Mucosa of stomach (tissue), 1 donor: ENCODE data around the gene AQP12B.

Experiments used
- H3K27me3 ChIP-seq: one replicate; pipeline ENCODE4 v1.7.0; 2013; ENCODE audit warnings: mild to moderate bottlenecking, low read length; ENCODE audit not compliant: control insufficient read depth, insufficient read depth
- H3K36me3 ChIP-seq: one replicate; pipeline ENCODE4 v1.7.0; 2013; ENCODE audit warnings: low read length; ENCODE audit not compliant: control insufficient read depth, insufficient read depth
- H3K4me1 ChIP-seq: one replicate; pipeline ENCODE4 v1.7.0; 2013; ENCODE audit warnings: mild to moderate bottlenecking, low read length; ENCODE audit not compliant: control insufficient read depth, insufficient read depth
- H3K4me3 ChIP-seq: one replicate; pipeline ENCODE4 v1.7.0; 2013; ENCODE audit warnings: low read length
- H3K9ac ChIP-seq: one replicate; pipeline ENCODE4 v1.7.0; 2013; ENCODE audit warnings: mild to moderate bottlenecking, low read length, moderate library complexity
- H3K9me3 ChIP-seq: one replicate; pipeline ENCODE4 v1.7.0; 2013; ENCODE audit warnings: mild to moderate bottlenecking, low read length, moderate library complexity; ENCODE audit not compliant: control insufficient read depth
- donor health status: Pancreatic carcinoma.

AQP12B gene

GRCh38 chr2:240723851-240724250 lies 41.2 kb upstream of the AQP12B start:
- H3K36me3 ChIP-seq: no peaks in the 10 kb centered on the region
- no peak overlapping the region for H3K4me3 ChIP-seq
- no peaks in the 10 kb centered on the region for H3K4me1 ChIP-seq
- no peak overlapping the region for H3K9ac ChIP-seq
- H3K9me3 ChIP-seq: no peaks in the 10 kb centered on the region
- no peaks in the 10 kb centered on the region for H3K27me3 ChIP-seq

- Histone ChIP-seq H3K36me3 (no peaks in the 10 kb centered on the region), H3K27me3 (no peaks in the 10 kb centered on the region), H3K4me3 (no peak overlapping the region), H3K4me1 (no peaks in the 10 kb centered on the region), H3K9me3 (no peaks in the 10 kb centered on the region), H3K9ac (no peak overlapping the region)
Measured at GRCh38 chr2:240722796-240723735, 40.4 kb upstream of the AQP12B start.

- Histone ChIP-seq H3K9ac (no peak overlapping the region), H3K9me3 (no peaks in the 10 kb centered on the region), H3K4me3 (no peak overlapping the region), H3K27me3 (peaks cover 3% of the 10 kb centered on the region), H3K36me3 (no peaks in the 10 kb centered on the region), H3K4me1 (no peaks in the 10 kb centered on the region)
Measured at GRCh38 chr2:240722376-240722775, 39.7 kb upstream of the AQP12B start.

- Histone ChIP-seq H3K9me3 (no peaks in the 10 kb centered on the region), H3K4me1 (no peaks in the 10 kb centered on the region), H3K27me3 (peaks cover 3% of the 10 kb centered on the region), H3K9ac (no peak overlapping the region), H3K36me3 (no peaks in the 10 kb centered on the region), H3K4me3 (no peak overlapping the region)
Measured at GRCh38 chr2:240721596-240722180, 39.0 kb upstream of the AQP12B start.

- H3K9ac ChIP-seq: no peak overlapping the region
- H3K4me1 ChIP-seq: no peaks in the 10 kb centered on the region
- H3K4me3 ChIP-seq: no peak overlapping the region
- no peaks in the 10 kb centered on the region for H3K36me3 ChIP-seq
- H3K27me3 ChIP-seq: peaks cover 3% of the 10 kb centered on the region
- no peaks in the 10 kb centered on the region for H3K9me3 ChIP-seq
Measured at GRCh38 chr2:240720686-240721595, 38.3 kb upstream of the AQP12B start.

DNA sequence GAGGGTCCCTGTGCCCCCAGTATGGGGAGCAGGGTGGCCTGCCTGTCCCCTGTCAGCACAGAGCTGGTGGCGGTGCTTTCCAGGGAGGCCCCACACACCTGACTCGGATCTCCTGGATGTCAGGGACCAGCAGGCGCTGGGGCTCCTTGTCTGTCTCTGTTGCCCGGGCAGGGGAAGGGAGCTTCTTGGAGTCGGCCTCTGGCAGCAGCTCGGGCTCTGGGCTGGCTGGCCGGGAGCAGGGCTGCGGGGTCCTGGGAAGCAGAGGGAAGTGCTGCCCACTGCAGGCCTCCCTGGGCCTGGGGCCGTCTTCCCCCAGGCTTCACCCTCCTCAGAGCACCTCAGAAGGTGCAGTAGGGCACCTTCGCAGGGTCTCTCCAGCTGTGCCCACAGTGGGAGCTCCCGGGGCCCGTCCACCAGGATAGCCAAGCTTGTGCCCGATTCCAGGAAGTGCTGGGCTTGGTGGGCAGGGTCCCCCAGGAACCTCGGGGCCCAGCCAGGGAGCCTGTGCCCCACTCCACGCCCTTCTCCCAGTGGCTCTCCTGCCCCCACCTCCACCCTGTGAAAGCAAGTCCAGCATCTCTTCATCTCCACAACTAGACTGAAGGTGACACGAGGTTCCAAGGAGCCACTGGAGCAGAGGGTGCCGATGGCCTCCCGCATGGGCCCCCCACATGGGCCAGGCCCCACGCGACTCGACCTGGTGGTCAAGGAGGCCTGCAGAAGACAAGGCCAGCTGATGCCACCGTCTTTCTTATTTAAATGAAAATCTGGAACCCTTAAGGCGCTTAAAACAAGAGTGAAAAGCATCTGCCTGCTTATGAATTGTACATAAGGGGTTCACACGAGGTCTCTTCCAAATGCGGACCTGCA lies 37.2 kb upstream of the AQP12B start:
- H3K9me3 ChIP-seq: no peaks in the 10 kb centered on the region
- H3K9ac ChIP-seq: no peak overlapping the region
- H3K4me1 ChIP-seq: no peaks in the 10 kb centered on the region
- no peak overlapping the region for H3K4me3 ChIP-seq
- H3K36me3 ChIP-seq: no peaks in the 10 kb centered on the region
- peaks cover 6% of the 10 kb centered on the region for H3K27me3 ChIP-seq

- Histone ChIP-seq H3K4me3 (no peak overlapping the region), H3K36me3 (no peaks in the 10 kb centered on the region), H3K9ac (no peak overlapping the region), H3K27me3 (peaks cover 6% of the 10 kb centered on the region), H3K9me3 (no peaks in the 10 kb centered on the region), H3K4me1 (no peaks in the 10 kb centered on the region)
Measured at GRCh38 chr2:240718896-240719490, 36.3 kb upstream of the AQP12B start.

- Histone ChIP-seq H3K4me1 (no peaks in the 10 kb centered on the region), H3K27me3 (peaks cover 6% of the 10 kb centered on the region), H3K9me3 (no peaks in the 10 kb centered on the region), H3K4me3 (no peak overlapping the region), H3K9ac (no peak overlapping the region), H3K36me3 (no peaks in the 10 kb centered on the region)
Measured at GRCh38 chr2:240717681-240718581, 35.2 kb upstream of the AQP12B start.

DNA sequence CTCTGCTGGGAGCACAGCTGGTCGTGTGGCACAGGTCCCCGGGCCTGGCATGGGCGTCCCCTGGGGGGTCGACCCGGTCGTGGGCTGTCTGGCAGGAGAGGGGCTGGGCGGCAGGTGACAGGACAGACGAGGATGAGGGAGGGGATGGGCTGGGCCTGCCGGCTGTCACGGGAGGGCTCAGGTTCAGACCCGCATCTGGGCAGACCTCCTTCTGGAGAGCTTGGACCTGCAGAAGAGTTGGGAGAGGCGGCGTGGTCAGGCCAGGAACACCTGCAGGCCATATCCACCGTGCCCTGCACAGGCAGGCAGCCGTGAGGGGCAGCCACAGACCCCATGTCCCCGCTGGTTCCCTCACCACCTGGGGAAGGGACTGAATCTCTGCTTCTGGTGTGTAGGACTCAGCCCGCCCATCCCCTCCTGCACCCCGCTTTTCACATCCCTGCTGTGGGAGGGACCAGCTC lies 34.5 kb upstream of the AQP12B start:
- Histone ChIP-seq H3K9ac (no peak overlapping the region), H3K4me1 (no peaks in the 10 kb centered on the region), H3K4me3 (no peak overlapping the region), H3K27me3 (peaks cover 6% of the 10 kb centered on the region), H3K36me3 (no peaks in the 10 kb centered on the region), H3K9me3 (no peaks in the 10 kb centered on the region)

DNA sequence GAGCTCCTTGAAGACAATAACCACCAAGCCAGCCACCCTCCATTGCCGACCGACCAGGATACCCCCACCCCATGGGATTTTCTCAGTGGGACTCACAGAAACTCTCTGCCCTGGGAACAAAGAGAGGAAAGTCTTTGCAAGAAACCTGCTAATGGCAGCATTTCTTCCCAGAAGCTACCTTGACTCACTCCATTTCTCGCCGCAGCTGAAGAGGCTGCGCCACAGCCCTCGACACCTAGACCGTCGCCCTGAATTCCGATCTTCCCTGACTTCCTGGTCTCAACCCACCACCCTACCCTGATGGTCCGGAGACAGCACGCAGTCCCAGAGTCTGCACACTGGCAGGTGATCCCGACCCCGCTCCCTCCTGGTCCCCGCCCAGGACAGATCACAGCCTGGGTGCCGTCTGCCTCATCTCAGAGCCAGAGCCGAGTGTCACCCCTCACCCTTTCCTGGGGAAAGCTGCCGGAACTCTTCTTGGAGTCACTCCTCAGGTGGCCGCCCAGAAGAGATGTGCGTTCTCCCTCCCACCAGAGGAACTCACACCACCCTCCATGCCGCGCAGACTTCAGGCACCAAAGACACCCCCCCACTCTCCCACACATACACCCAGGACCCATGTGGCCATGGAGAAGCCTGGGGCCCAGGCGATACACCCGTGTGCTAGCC lies 33.6 kb upstream of the AQP12B start:
- peaks cover 6% of the 10 kb centered on the region for H3K27me3 ChIP-seq
- H3K9me3 ChIP-seq: no peaks in the 10 kb centered on the region
- no peak overlapping the region for H3K9ac ChIP-seq

More for the DNA sequence above, 33.6 kb upstream of the AQP12B start:
- Histone ChIP-seq H3K4me1 (no peaks in the 10 kb centered on the region), H3K36me3 (no peaks in the 10 kb centered on the region), H3K4me3 (no peak overlapping the region)
